Right hindlimb (tissue), 1 donor: ENCODE results near the gene ZC3HAV1.

Experiments used
- DNase-seq: peaks from one replicate; pipeline ENCODE4 v3.0.0-alpha.2; 2018

Gene ZC3HAV1

GRCh38 chr7:139011373-139011772, 98.1 kb downstream of the ZC3HAV1 start:
- no peak for DNase-seq

- DNase-seq = no peak
Measured at GRCh38 chr7:139004321-139005090, 105.0 kb downstream of the ZC3HAV1 start.

GRCh38 chr7:138999414-138999813, 110.1 kb downstream of the ZC3HAV1 start:
- no peak for DNase-seq
